Osteocyte (in vitro differentiated cells): Measurements from ENCODE around the gene CRLF3. TPM values are rescaled to one million over a fixed set of nuclear protein-coding genes. Genes with fewer than 3 reads are reported as not detected.

Source experiments
- DNase-seq: peaks from one replicate; pipeline ENCODE4 v3.0.0; 2021; ENCODE audit warnings: mixed read lengths; ENCODE audit not compliant: unreplicated experiment; ENCODE audit errors: extremely low spot score
- H3K27ac Mint-ChIP-seq: one replicate; pipeline ENCODE4 v1.8.0; 2021; ENCODE audit warnings: mild to moderate bottlenecking, mixed read lengths; ENCODE audit not compliant: unreplicated experiment
- H3K27me3 Mint-ChIP-seq: one replicate; pipeline ENCODE4 v1.8.0; 2021; ENCODE audit warnings: mixed read lengths; ENCODE audit not compliant: unreplicated experiment
- H3K36me3 Mint-ChIP-seq: one replicate; pipeline ENCODE4 v1.8.0; 2021; ENCODE audit warnings: mixed read lengths; ENCODE audit not compliant: unreplicated experiment
- H3K4me1 Mint-ChIP-seq: one replicate; pipeline ENCODE4 v1.8.0; 2021; ENCODE audit warnings: mixed read lengths; ENCODE audit not compliant: unreplicated experiment
- H3K4me3 Mint-ChIP-seq: one replicate; pipeline ENCODE4 v1.8.0; 2021; ENCODE audit warnings: mild to moderate bottlenecking, moderate library complexity, mixed read lengths; ENCODE audit not compliant: unreplicated experiment
- H3K9me3 Mint-ChIP-seq: one replicate; pipeline ENCODE4 v1.8.0; 2021; ENCODE audit warnings: mixed read lengths; ENCODE audit not compliant: unreplicated experiment
- total RNA-seq: library from RNA; stranded (reverse); gene quantifications from 2 replicates; pipeline ENCODE4 v1.2.1, GENCODE V29; 2021
- TF ChIP-seq, protein P1 (sequence below): fragments of 200-600 bp; sonication (generic); IDR thresholded peaks from 2 replicates; pipeline ENCODE4 v1.5.0; 2021; ENCODE audit warnings: antibody characterized with exemption, mild to moderate bottlenecking, moderate library complexity

CRLF3 gene
- total RNA-seq, 1 donor from 2014 or later: 8.6 TPM

DNA sequence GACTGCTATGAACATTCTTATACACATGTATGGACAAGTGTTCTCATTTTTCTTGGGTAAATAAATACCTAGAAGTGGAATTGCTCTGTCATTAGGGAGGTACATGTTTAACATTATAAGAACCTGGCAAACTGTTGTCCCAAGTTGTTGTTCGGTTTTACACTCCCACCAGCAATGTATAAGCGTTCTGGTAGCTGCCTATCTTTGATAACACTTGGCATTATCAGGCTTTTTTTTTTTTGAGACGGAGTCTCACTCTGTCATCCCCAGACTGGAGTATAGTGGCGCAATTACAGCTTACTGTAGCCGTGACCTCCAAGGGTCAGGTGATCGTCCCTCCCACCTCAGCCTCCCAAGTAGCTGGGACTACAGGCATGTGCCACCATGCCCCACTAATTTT, 23.5 kb upstream of the CRLF3 start:
- H3K4me3 Mint-ChIP-seq: no peak overlapping the region
- H3K9me3 Mint-ChIP-seq: no peaks in the 10 kb centered on the region
- TF ChIP-seq, protein P1, sequence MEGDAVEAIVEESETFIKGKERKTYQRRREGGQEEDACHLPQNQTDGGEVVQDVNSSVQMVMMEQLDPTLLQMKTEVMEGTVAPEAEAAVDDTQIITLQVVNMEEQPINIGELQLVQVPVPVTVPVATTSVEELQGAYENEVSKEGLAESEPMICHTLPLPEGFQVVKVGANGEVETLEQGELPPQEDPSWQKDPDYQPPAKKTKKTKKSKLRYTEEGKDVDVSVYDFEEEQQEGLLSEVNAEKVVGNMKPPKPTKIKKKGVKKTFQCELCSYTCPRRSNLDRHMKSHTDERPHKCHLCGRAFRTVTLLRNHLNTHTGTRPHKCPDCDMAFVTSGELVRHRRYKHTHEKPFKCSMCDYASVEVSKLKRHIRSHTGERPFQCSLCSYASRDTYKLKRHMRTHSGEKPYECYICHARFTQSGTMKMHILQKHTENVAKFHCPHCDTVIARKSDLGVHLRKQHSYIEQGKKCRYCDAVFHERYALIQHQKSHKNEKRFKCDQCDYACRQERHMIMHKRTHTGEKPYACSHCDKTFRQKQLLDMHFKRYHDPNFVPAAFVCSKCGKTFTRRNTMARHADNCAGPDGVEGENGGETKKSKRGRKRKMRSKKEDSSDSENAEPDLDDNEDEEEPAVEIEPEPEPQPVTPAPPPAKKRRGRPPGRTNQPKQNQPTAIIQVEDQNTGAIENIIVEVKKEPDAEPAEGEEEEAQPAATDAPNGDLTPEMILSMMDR: no peak
- no peaks in the 10 kb centered on the region for H3K36me3 Mint-ChIP-seq
- no peaks in the 10 kb centered on the region for H3K27me3 Mint-ChIP-seq
- DNase-seq: no peak
- no peaks in the 10 kb centered on the region for H3K4me1 Mint-ChIP-seq
- H3K27ac Mint-ChIP-seq: no peak overlapping the region

DNA sequence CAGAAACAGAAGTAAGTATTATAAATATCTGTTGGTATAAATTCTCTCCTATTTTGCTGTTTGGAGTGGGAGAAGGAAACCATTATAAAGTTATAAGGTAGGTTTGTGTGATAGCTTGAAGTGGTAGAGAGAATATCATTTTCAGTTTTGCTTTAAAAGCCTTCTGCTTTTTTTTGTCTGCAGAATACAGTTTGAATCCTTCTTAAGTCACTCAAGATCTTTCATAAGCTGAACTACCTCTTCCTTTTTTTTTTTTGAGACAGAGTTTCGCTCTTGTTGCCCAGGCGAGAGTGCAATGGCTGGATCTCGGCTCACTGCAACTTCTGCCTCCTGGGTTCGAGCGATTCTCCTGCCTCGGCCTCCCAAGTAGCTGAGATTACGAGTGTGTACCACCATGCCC, 16.3 kb upstream of the CRLF3 start:
- Mint-ChIP-seq H3K36me3 (peaks cover 4% of the 10 kb centered on the region), H3K27ac (no peak overlapping the region), H3K4me1 (no peaks in the 10 kb centered on the region), H3K4me3 (no peak overlapping the region), H3K9me3 (no peaks in the 10 kb centered on the region), H3K27me3 (no peaks in the 10 kb centered on the region)
- DNase-seq: no peak
- TF ChIP-seq, protein P1: no peak

DNA sequence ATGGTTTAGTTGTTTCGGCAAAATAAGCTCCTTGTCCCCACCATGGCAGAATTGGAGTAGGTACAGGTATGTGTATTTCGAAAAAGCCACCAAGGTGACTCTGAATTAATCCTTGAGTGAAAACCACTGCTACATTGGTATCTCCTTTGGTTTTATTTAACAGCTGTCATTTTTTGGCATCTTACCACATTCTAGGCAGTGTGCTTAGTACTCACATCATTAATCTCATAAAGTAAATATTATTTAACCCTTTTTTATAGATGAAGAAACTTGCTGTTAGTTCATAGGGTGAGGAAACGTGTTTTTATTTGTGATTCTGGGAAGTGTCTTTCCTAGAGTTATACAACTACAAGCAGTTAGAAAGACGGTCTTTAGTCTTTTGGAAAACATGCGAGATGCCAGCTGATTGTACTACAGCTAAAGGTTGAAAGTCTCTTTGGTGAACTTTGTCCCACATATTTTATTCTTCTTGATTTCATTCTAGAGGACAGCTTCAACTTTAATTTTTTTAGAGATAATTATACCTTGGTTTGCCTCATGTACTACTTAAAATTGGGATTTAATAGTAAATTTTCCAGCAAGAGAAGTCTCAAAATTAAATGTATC, 13.8 kb upstream of the CRLF3 start:
- Mint-ChIP-seq H3K9me3 (no peaks in the 10 kb centered on the region), H3K4me1 (no peaks in the 10 kb centered on the region), H3K36me3 (peaks cover 4% of the 10 kb centered on the region), H3K27ac (no peak overlapping the region), H3K27me3 (no peaks in the 10 kb centered on the region), H3K4me3 (no peak overlapping the region)
- TF ChIP-seq, protein P1: no peak
- DNase-seq: no peak

DNA sequence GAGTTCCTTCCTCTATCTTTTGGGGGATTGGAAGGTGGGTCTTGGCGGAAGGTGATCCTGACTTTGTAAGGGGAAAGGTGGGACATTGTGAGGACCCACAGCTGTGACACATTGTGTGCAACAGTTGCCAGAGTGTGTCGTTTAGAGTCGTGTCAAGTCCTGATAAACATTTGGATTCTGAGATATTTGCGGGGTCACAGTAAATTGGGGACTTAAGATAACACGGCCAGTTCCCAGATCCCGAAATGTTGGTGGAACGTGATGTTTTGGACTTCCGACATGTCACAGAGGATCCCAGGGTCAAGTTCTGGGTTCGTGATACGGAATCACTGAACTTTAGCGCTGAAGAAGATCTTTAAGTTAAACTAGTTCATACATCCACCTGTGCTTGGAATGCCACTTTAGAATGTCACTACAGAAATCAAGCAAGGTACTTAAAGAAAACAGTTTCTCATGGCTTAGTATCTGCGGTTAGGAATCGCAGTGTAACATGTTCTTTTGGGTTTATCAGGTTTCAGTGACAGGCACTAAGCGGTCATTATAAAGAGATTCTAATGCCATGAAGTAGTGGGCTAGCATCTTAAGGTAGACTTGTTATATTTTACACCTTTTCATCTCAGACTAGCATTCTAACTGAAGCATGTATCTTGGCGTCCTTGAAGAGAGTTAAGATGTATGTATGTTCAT, 8.1 kb upstream of the CRLF3 start:
- no peak for DNase-seq
- no peaks in the 10 kb centered on the region for H3K9me3 Mint-ChIP-seq
- H3K4me1 Mint-ChIP-seq: peaks cover 24% of the 10 kb centered on the region
- peak overlapping the region; percentile 87 for H3K27ac Mint-ChIP-seq
- peak overlapping the region; percentile 98 for H3K4me3 Mint-ChIP-seq
- TF ChIP-seq, protein P1: no peak
- no peaks in the 10 kb centered on the region for H3K27me3 Mint-ChIP-seq
- peaks cover 1% of the 10 kb centered on the region for H3K36me3 Mint-ChIP-seq

DNA sequence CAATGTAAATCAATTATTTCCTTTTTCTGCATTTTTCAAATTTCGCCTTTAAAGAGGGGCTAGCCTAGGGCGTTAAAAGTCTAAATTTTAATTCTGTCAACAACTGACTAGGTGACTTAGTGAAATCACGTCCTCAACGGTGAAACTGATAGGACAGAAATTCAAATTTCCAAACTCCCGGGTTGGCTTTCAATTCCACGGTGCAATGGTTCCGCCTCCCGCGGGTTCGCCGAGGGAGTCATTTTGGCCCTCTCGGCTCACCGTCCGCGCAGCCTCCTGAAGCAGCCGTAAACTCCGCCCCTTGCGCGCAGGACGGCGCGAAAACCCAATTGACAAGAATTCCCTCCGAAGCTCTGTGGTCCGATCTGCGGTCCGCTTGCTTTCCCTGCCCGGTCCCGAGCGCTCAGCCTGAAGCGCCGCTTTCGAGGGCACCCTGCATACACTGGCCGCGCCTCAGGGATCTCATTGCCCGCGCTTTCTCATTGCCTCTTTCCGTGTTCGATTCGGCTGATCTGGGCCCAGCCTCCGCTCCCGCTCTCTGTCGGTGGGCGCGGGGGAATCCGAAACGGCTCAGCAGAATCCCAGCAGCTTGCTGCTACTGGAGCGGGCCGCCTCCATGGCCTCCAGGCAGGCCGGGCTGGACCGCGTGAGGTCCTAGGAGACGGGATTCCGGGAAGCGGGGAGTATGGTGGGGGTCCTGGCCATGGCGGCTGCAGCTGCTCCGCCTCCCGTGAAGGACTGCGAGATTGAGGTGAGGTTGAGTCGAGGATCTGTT, 7.4 kb upstream of the CRLF3 start, which contains the start of gene ATAD5:
TSS of gene ATAD5 (plus strand) at position 304 of the 775 bp plus-strand sequence. CDS start at position 686, 382 bp downstream.
- H3K27ac Mint-ChIP-seq: peak within 1 kb of the TSS; percentile 87
- no peaks in the 10 kb centered on the region for H3K27me3 Mint-ChIP-seq

More for the DNA sequence above, 7.4 kb upstream of the CRLF3 start, which contains the start of gene ATAD5:
- H3K36me3 Mint-ChIP-seq: peaks cover under 1% of the 10 kb centered on the region
- H3K9me3 Mint-ChIP-seq: no peaks in the 10 kb centered on the region
- peaks cover 24% of the 10 kb centered on the region for H3K4me1 Mint-ChIP-seq
- DNase-seq: peak; percentile 95
- H3K4me3 Mint-ChIP-seq: peak within 1 kb of the TSS; percentile 98
- TF ChIP-seq, protein P1: no peak
